KMS-11 (cell line): Measurements from ENCODE around the gene CMTM7.

Source experiments
- H2AFZ ChIP-seq: fragments of 200-600 bp; sonication (generic); 2 replicates; pipeline ENCODE4 v1.6.1; 2016; ENCODE audit warnings: antibody characterized with exemption, mixed run types, low read depth
- H3K27ac ChIP-seq: fragments of 200-600 bp; sonication (generic); 2 replicates; pipeline ENCODE4 v1.6.1; 2016; ENCODE audit warnings: mild to moderate bottlenecking, mixed run types
- H3K27me3 ChIP-seq: fragments of 200-600 bp; sonication (generic); 2 replicates; pipeline ENCODE4 v1.6.1; 2017; ENCODE audit warnings: mild to moderate bottlenecking, low read depth, mixed run types, moderate library complexity; ENCODE audit not compliant: insufficient read depth
- H3K36me3 ChIP-seq: fragments of 200-600 bp; sonication (generic); 2 replicates; pipeline ENCODE4 v1.6.1; 2017; ENCODE audit warnings: mild to moderate bottlenecking, mixed run types; ENCODE audit not compliant: insufficient read depth
- H3K4me1 ChIP-seq: fragments of 200-600 bp; sonication (generic); 2 replicates; pipeline ENCODE4 v1.6.1; 2016; ENCODE audit warnings: mild to moderate bottlenecking, low read depth, mixed run types; ENCODE audit not compliant: poor library complexity, severe bottlenecking
- H3K4me2 ChIP-seq: fragments of 200-600 bp; sonication (generic); 2 replicates; pipeline ENCODE4 v1.7.0; 2016; ENCODE audit warnings: mild to moderate bottlenecking, mixed run types
- H3K4me3 ChIP-seq: fragments of 200-600 bp; sonication (generic); IDR thresholded peaks from 2 replicates; pipeline ENCODE4 v1.6.1; 2017; ENCODE audit warnings: low read depth, low read length, mixed read lengths; ENCODE audit not compliant: insufficient read depth
- H3K79me2 ChIP-seq: fragments of 200-600 bp; sonication (generic); 2 replicates; pipeline ENCODE4 v1.6.1; 2016; ENCODE audit warnings: low read depth, mixed run types; ENCODE audit not compliant: insufficient read depth
- H3K9ac ChIP-seq: fragments of 200-600 bp; sonication (generic); 2 replicates; pipeline ENCODE4 v1.6.1; 2016; ENCODE audit warnings: mild to moderate bottlenecking, mixed run types
- H4K20me1 ChIP-seq: fragments of 200-600 bp; sonication (generic); 2 replicates; pipeline ENCODE4 v1.6.1; 2016; ENCODE audit warnings: mild to moderate bottlenecking, mixed run types; ENCODE audit not compliant: insufficient read depth
- CTCF ChIP-seq: fragments of 200-600 bp; sonication (generic); conservative IDR thresholded peaks from 2 replicates; pipeline ENCODE4 v1.6.1; 2017; ENCODE audit warnings: low read depth, mild to moderate bottlenecking, antibody characterized with exemption, low read length, moderate library complexity, mixed read lengths

CMTM7 gene

GRCh38 chr3:32495609-32496008 is 104.0 kb downstream of the CMTM7 start:
- Histone ChIP-seq H2AFZ (no peak overlapping the region), H3K27ac (no peak overlapping the region), H3K4me2 (no peak overlapping the region), H3K9ac (no peak overlapping the region), H3K27me3 (no peaks in the 10 kb centered on the region), H3K36me3 (no peaks in the 10 kb centered on the region), H3K4me3 (no peak overlapping the region), H3K79me2 (peaks cover 12% of the 10 kb centered on the region; the same call in 1 of the 2 replicates), H4K20me1 (no peaks in the 10 kb centered on the region), H3K4me1 (peaks cover 38% of the 10 kb centered on the region)
- TF ChIP-seq CTCF, result no peak

- no peak overlapping the region for H3K27ac ChIP-seq
- peaks cover 24% of the 10 kb centered on the region; the same call in 1 of the 2 replicates for H3K79me2 ChIP-seq
- no peaks in the 10 kb centered on the region for H3K36me3 ChIP-seq
- no peak overlapping the region for H3K4me3 ChIP-seq
- TF ChIP-seq CTCF, result no peak
- peaks cover 42% of the 10 kb centered on the region for H3K4me1 ChIP-seq
- no peak overlapping the region for H3K9ac ChIP-seq
- no peak overlapping the region for H2AFZ ChIP-seq
- no peaks in the 10 kb centered on the region for H4K20me1 ChIP-seq
- no peak overlapping the region for H3K4me2 ChIP-seq
- H3K27me3 ChIP-seq, result no peaks in the 10 kb centered on the region
Observed at GRCh38 chr3:32498252-32498651, 106.6 kb downstream of the CMTM7 start.

DNA sequence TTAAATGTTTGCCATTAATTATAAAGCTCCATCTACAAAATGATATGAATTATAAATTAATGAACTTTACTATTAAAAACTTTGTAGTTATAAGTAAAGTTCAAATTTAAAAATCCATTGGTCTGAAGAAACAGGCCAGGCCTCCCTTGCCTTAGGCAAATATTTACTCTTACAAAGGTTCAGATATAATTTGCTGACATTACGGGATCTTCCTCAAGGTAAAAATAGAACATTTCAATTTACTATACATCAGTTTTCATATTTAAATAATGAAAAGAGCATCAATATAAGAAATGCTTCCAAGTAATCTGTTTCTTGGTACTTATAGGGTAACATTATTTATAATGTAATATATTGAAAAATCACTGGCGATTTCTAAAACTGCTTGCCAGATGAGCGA is 107.3 kb downstream of the CMTM7 start:
- Histone ChIP-seq H2AFZ (no peak overlapping the region), H3K4me2 (no peak overlapping the region), H3K79me2 (peaks cover 24% of the 10 kb centered on the region; the same call in 1 of the 2 replicates), H3K27ac (no peak overlapping the region), H3K4me1 (peaks cover 36% of the 10 kb centered on the region), H3K27me3 (no peaks in the 10 kb centered on the region), H4K20me1 (no peaks in the 10 kb centered on the region), H3K9ac (no peak overlapping the region), H3K4me3 (no peak overlapping the region), H3K36me3 (no peaks in the 10 kb centered on the region)
- TF ChIP-seq CTCF, result no peak

DNA sequence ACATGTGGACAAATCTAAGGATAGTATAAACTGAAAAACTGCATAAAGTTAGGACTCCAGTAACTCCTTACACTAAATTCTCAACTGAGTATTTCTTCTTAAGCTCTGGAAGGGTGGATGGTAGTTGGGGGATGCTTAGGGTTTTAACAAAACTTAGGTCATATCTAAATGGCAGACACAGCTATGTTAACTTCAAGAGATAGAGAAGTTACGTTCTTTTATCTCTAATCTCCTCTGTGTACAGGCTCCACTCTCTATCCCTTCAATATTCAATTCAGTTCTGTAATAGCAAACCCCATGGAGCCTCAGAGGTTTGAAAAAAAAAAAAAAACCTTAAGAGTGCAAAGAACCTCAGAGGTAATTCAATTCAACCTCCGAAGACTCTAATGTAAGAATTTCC is 107.9 kb downstream of the CMTM7 start:
- H3K4me2 ChIP-seq, result no peak overlapping the region
- H3K79me2 ChIP-seq, result peaks cover 24% of the 10 kb centered on the region; the same call in 1 of the 2 replicates
- no peaks in the 10 kb centered on the region for H4K20me1 ChIP-seq
- H3K27ac ChIP-seq, result no peak overlapping the region
- H2AFZ ChIP-seq, result no peak overlapping the region
- H3K4me3 ChIP-seq, result no peak overlapping the region
- H3K27me3 ChIP-seq, result no peaks in the 10 kb centered on the region
- peaks cover 30% of the 10 kb centered on the region for H3K4me1 ChIP-seq
- no peak for TF ChIP-seq CTCF
- no peaks in the 10 kb centered on the region for H3K36me3 ChIP-seq
- no peak overlapping the region for H3K9ac ChIP-seq

GRCh38 chr3:32500231-32500630 is 108.6 kb downstream of the CMTM7 start:
- H2AFZ ChIP-seq, result no peak overlapping the region
- H3K36me3 ChIP-seq, result no peaks in the 10 kb centered on the region
- H4K20me1 ChIP-seq, result no peaks in the 10 kb centered on the region
- H3K4me2 ChIP-seq, result no peak overlapping the region
- H3K4me3 ChIP-seq, result no peak overlapping the region
- peaks cover 24% of the 10 kb centered on the region; the same call in 1 of the 2 replicates for H3K79me2 ChIP-seq
- H3K27ac ChIP-seq, result no peak overlapping the region
- no peak for TF ChIP-seq CTCF
- no peak overlapping the region for H3K9ac ChIP-seq
- H3K4me1 ChIP-seq, result peaks cover 24% of the 10 kb centered on the region
- no peaks in the 10 kb centered on the region for H3K27me3 ChIP-seq
